H1 (cell line): ENCODE results near the gene TGFBI.

Source experiments
- BRCA1 ChIP-seq: IDR thresholded peaks from 2 replicates; pipeline ENCODE4 v1.6.1; 2012; ENCODE audit warnings: low read depth, low read length, improper control_type of control experiment
- CTCF ChIP-seq, 3 experiments: IDR thresholded peaks; 1 replicate in 2 of 3; 2 replicates in 1 of 3; pipeline versions ENCODE4 v1.5.1 to v1.6.1; 2011; ENCODE audit warnings: low read length in 3 of 3, mild to moderate bottlenecking in 3 of 3, inconsistent platforms in 2 of 3, low read depth in 1 of 3, moderate library complexity in 1 of 3; ENCODE audit not compliant: insufficient read depth in 1 of 3; ENCODE audit errors: control extremely low read depth in 1 of 3
- EZH2 ChIP-seq: fragments of 200-600 bp; sonication (generic); IDR thresholded peaks from 2 replicates; pipeline ENCODE4 v1.7.1; 2012; ENCODE audit warnings: low read depth, mild to moderate bottlenecking, moderate library complexity, low read length, inconsistent platforms; ENCODE audit not compliant: severe bottlenecking
- FOSL1 ChIP-seq: IDR thresholded peaks from 2 replicates; pipeline ENCODE4 v1.6.1; 2011; ENCODE audit warnings: mild to moderate bottlenecking, low read depth, low read length, moderate library complexity; ENCODE audit not compliant: insufficient read depth
- GABPA ChIP-seq: IDR thresholded peaks from 2 replicates; pipeline ENCODE4 v1.6.1; 2011; ENCODE audit warnings: mild to moderate bottlenecking, low read length, moderate library complexity, borderline replicate concordance; ENCODE audit not compliant: insufficient read depth
- POLR2AphosphoS5 ChIP-seq: IDR thresholded peaks from 2 replicates; pipeline ENCODE4 v1.6.1; 2011; ENCODE audit warnings: low read depth, low read length
- SP1 ChIP-seq: IDR thresholded peaks from 2 replicates; pipeline ENCODE4 v1.6.1; 2011; ENCODE audit warnings: low read depth, low read length

- TF ChIP-seq EZH2 (no peak), BRCA1 (no peak), GABPA (no peak), CTCF (IDR thresholded peaks at IDR 0.05; ENCODE audit: control extremely low read depth in 1 of 3, insufficient read depth in 1 of 3, low read depth in 1 of 3, low read length in 3 of 3) (no peak), SP1 (no peak), POLR2AphosphoS5 (no peak), FOSL1 (no peak)
Observed at GRCh38 chr5:136043551-136043950, 14.8 kb downstream of the TGFBI start.
